Renal cortex interstitium (tissue), 11 donors: ENCODE data around the gene TMCC1. TPM values are rescaled to one million over a fixed set of nuclear protein-coding genes. Genes with fewer than 3 reads are reported as not detected.
A peak's percentile ranks its signal among the peaks of the same experiment; 100 is the strongest.
"Not testable (repeated sequence)": the region's sequence is repeated elsewhere in the genome, so short reads cannot be mapped to it uniquely, and the experiment has no call there.

Source experiments
- DNase-seq, 11 donors: peaks; one replicate each; pipeline ENCODE4 v3.0.0-alpha.2; 2013; ENCODE audit warnings: low read depth in 9 of 11, low spot score in 4 of 11; ENCODE audit errors: extremely low read depth in 1 of 11
- polyA plus RNA-seq, 3 donors: library from polyadenylated mRNA; unstranded; fragments of 120-200 nt; gene quantifications; one replicate each; pipeline ENCODE4 v1.2.1, GENCODE V29; 2013; ENCODE audit not compliant: insufficient read length in 3 of 3

TMCC1 gene
- polyA plus RNA-seq, 3 donors, result 22.0 to 25.3 (median 25.3) TPM

GRCh38 chr3:129909235-129909634 is 15.7 kb upstream of the TMCC1 start:
- not testable (repeated sequence) for DNase-seq

GRCh38 chr3:129908417-129908816 is 14.9 kb upstream of the TMCC1 start:
- no peak for DNase-seq

- not testable (repeated sequence) for DNase-seq
Observed at GRCh38 chr3:129901272-129901671, 7.8 kb upstream of the TMCC1 start.

GRCh38 chr3:129897026-129897425 is 3.5 kb upstream of the TMCC1 start:
- no peak for DNase-seq

- DNase-seq, result peak in 9 of 11 donors; percentile 27 to 67 (median 51)
Observed at GRCh38 chr3:129892857-129893580, 492 bp downstream of the TMCC1 start.

- DNase-seq, result peak in 1 of 11 donors; percentile 10
Observed at GRCh38 chr3:129892486-129892856, 1.0 kb downstream of the TMCC1 start.

- no peak for DNase-seq
Observed at GRCh38 chr3:129890891-129891290, 2.6 kb downstream of the TMCC1 start.

- no peak for DNase-seq
Observed at GRCh38 chr3:129890125-129890524, 3.4 kb downstream of the TMCC1 start.

GRCh38 chr3:129888771-129889170 is 4.7 kb downstream of the TMCC1 start:
- DNase-seq, result no peak

GRCh38 chr3:129881261-129881660 is 12.2 kb downstream of the TMCC1 start:
- no peak for DNase-seq

- no peak for DNase-seq
Observed at GRCh38 chr3:129878355-129878754, 15.2 kb downstream of the TMCC1 start.

GRCh38 chr3:129874479-129874878 is 19.0 kb downstream of the TMCC1 start:
- DNase-seq, result not testable (repeated sequence)

- DNase-seq, result no peak
Observed at GRCh38 chr3:129868912-129869311, 24.6 kb downstream of the TMCC1 start.

GRCh38 chr3:129867506-129868124 is 25.9 kb downstream of the TMCC1 start:
- no peak for DNase-seq

GRCh38 chr3:129865806-129866205 is 27.7 kb downstream of the TMCC1 start:
- no peak for DNase-seq

GRCh38 chr3:129864519-129864918 is 29.0 kb downstream of the TMCC1 start:
- no peak for DNase-seq

GRCh38 chr3:129859272-129859671 is 34.2 kb downstream of the TMCC1 start:
- no peak for DNase-seq

- DNase-seq, result no peak
Observed at GRCh38 chr3:129857899-129858298, 35.6 kb downstream of the TMCC1 start.

- DNase-seq, result not testable (repeated sequence)
Observed at GRCh38 chr3:129856790-129857189, 36.7 kb downstream of the TMCC1 start.

- no peak for DNase-seq
Observed at GRCh38 chr3:129855832-129856419, 37.6 kb downstream of the TMCC1 start.
